Left lung (tissue), 10 donors: ENCODE data around the gene PCARE. TPM values are rescaled to one million over a fixed set of nuclear protein-coding genes. Genes with fewer than 3 reads are reported as not detected.

Experiments used
- ATAC-seq: fragments of 200-7000 bp; cut with Tn5 transposase; one replicate; pipeline ENCODE4 v1.9.1; 2020; ENCODE audit warnings: moderate library complexity
- DNase-seq, 4 donors: peaks; one replicate each; pipeline ENCODE4 v3.0.0-alpha.2; 2013 to 2020
- H3K27ac ChIP-seq, 2 donors: fragments of 200-600 bp; sonication (generic) in 1 of 2; one replicate each; pipeline versions ENCODE4 v1.5.0 to v1.8.0; 2020 to 2021
- H3K27me3 ChIP-seq, 2 donors: fragments of 200-600 bp; sonication (generic) in 1 of 2; one replicate each; pipeline versions ENCODE4 v1.5.0 to v1.8.0; 2020 to 2021
- H3K36me3 ChIP-seq, 2 donors: fragments of 200-600 bp; sonication (generic) in 1 of 2; one replicate each; pipeline versions ENCODE4 v1.5.0 to v1.8.0; 2020 to 2021
- H3K4me1 ChIP-seq, 2 donors: fragments of 200-600 bp; one replicate each; pipeline ENCODE4 v1.8.0; 2021
- H3K4me3 ChIP-seq, 2 donors: fragments of 200-600 bp; sonication (generic) in 1 of 2; one replicate each; pipeline versions ENCODE4 v1.5.0 to v1.8.0; 2020 to 2021; ENCODE audit warnings: mild to moderate bottlenecking in 1 of 2
- H3K9me3 ChIP-seq, 2 donors: fragments of 200-600 bp; sonication (generic) in 1 of 2; one replicate each; pipeline versions ENCODE4 v1.5.0 to v1.8.0; 2020 to 2021
- CTCF ChIP-seq, 2 donors: fragments of 200-600 bp; sonication (generic) in 1 of 2; IDR thresholded peaks; one replicate each; pipeline versions ENCODE4 v1.5.0 to v1.8.0; 2021; ENCODE audit warnings: antibody characterized with exemption in 2 of 2
- intact Hi-C, 2 donors: fragments of 100-400 bp; cut with DNase I; formaldehyde crosslinking; loops; one replicate each; pipeline versions ENCODE4 v1.11.2 to v1.14.2; 2022
- polyA plus RNA-seq, 6 donors: library from polyadenylated mRNA; unstranded; fragments of 120-200 nt; gene quantifications; one replicate each; pipeline ENCODE4 v1.2.1, GENCODE V29; 2013; ENCODE audit not compliant: insufficient read length in 6 of 6
- total RNA-seq, 2 donors: library from RNA; stranded (reverse); fragmentation: NEBNext Ultra II Directional; extraction: Animal tissue kit (Norgen Biotek cat#: 25700); gene quantifications; one replicate each; pipeline ENCODE4 v1.2.1, GENCODE V29; 2021
- donor health status: DM: no; HTN: yes; CAD: no.
- donor health status: DM: no; HTN: no; CAD: no.

PCARE gene
- total and polyA plus RNA-seq, 8 donors, result 0.03 to 0.27 (median 0.05) TPM; not detected in 1

- no peak for DNase-seq
- no peak overlapping the region for H3K27ac ChIP-seq
- TF ChIP-seq CTCF (IDR thresholded peaks at IDR 0.05), result no peak
- H3K4me3 ChIP-seq, result no peak overlapping the region
- H3K4me1 ChIP-seq, result peaks cover 13 to 14% of the 10 kb centered on the region in 2 donors
- no peaks in the 10 kb centered on the region for H3K9me3 ChIP-seq
- no peaks in the 10 kb centered on the region for H3K27me3 ChIP-seq
- ATAC-seq, result no peak
- H3K36me3 ChIP-seq, result no peaks in the 10 kb centered on the region
- intact Hi-C loops, result no loop called here
Observed at GRCh38 chr2:29061176-29061575, 13.1 kb downstream of the PCARE start.

GRCh38 chr2:29060441-29060840 is 13.9 kb downstream of the PCARE start:
- intact Hi-C loops, result no loop called here
- H3K27me3 ChIP-seq, result no peaks in the 10 kb centered on the region
- DNase-seq (no peak), ATAC-seq (no peak)
- H3K4me1 ChIP-seq, result peaks cover 6 to 13% of the 10 kb centered on the region in 2 donors
- TF ChIP-seq CTCF (IDR thresholded peaks at IDR 0.05), result no peak
- no peaks in the 10 kb centered on the region for H3K9me3 ChIP-seq
- H3K27ac ChIP-seq, result no peak overlapping the region
- H3K4me3 ChIP-seq, result no peak overlapping the region
- no peaks in the 10 kb centered on the region for H3K36me3 ChIP-seq

- H3K4me1 ChIP-seq, result peaks cover 4 to 9% of the 10 kb centered on the region in 2 donors
- intact Hi-C loops, result no loop called here
- H3K27me3 ChIP-seq, result no peaks in the 10 kb centered on the region
- no peak overlapping the region for H3K27ac ChIP-seq
- no peaks in the 10 kb centered on the region for H3K36me3 ChIP-seq
- TF ChIP-seq CTCF (IDR thresholded peaks at IDR 0.05), result no peak
- H3K9me3 ChIP-seq, result no peaks in the 10 kb centered on the region
- H3K4me3 ChIP-seq, result no peak overlapping the region
- DNase-seq (no peak), ATAC-seq (no peak)
Observed at GRCh38 chr2:29059624-29060023, 14.7 kb downstream of the PCARE start.

GRCh38 chr2:29057006-29057405 is 17.3 kb downstream of the PCARE start:
- Histone ChIP-seq H3K9me3 (no peaks in the 10 kb centered on the region), H3K4me1 (no peaks in the 10 kb centered on the region), H3K4me3 (no peak overlapping the region), H3K27me3 (no peaks in the 10 kb centered on the region), H3K36me3 (no peaks in the 10 kb centered on the region), H3K27ac (no peak overlapping the region)
- ATAC-seq (no peak), DNase-seq (no peak)
- intact Hi-C loops, result no loop called here
- TF ChIP-seq CTCF (IDR thresholded peaks at IDR 0.05), result no peak

- Histone ChIP-seq H3K4me1 (no peaks in the 10 kb centered on the region), H3K27me3 (no peaks in the 10 kb centered on the region), H3K36me3 (no peaks in the 10 kb centered on the region), H3K27ac (no peak overlapping the region), H3K4me3 (no peak overlapping the region), H3K9me3 (no peaks in the 10 kb centered on the region)
- intact Hi-C loops, result no loop called here
- no peak for TF ChIP-seq CTCF (IDR thresholded peaks at IDR 0.05)
- DNase-seq (no peak), ATAC-seq (no peak)
Observed at GRCh38 chr2:29056452-29056851, 17.9 kb downstream of the PCARE start.
